GM06990 (cell line): Measurements from ENCODE around the gene DIP2A.

ENCODE experiments used
- DNase-seq: peaks from one replicate; pipeline ENCODE4 v3.0.0-alpha.2; 2011; ENCODE audit not compliant: insufficient read length; ENCODE audit errors: extremely low read depth
- H3K27me3 ChIP-seq: replicated peaks from 2 replicates; pipeline ENCODE4 v1.6.0; 2011; ENCODE audit warnings: low read length; ENCODE audit not compliant: control insufficient read depth, insufficient read depth
- H3K36me3 ChIP-seq: 2 replicates; pipeline ENCODE4 v1.5.1; 2011; ENCODE audit warnings: low read length; ENCODE audit not compliant: control insufficient read depth, insufficient read depth
- H3K4me3 ChIP-seq: replicated peaks from 2 replicates; pipeline ENCODE4 v1.5.1; 2011; ENCODE audit warnings: low read depth, mild to moderate bottlenecking, control low read depth, low read length
- TF ChIP-seq, protein P1 (sequence below): IDR thresholded peaks from 2 replicates; pipeline ENCODE4 v1.5.1; 2011; ENCODE audit warnings: low read length, control low read depth, mild to moderate bottlenecking, inconsistent platforms; ENCODE audit not compliant: insufficient read depth, poor library complexity, severe bottlenecking

DIP2A gene

DNA sequence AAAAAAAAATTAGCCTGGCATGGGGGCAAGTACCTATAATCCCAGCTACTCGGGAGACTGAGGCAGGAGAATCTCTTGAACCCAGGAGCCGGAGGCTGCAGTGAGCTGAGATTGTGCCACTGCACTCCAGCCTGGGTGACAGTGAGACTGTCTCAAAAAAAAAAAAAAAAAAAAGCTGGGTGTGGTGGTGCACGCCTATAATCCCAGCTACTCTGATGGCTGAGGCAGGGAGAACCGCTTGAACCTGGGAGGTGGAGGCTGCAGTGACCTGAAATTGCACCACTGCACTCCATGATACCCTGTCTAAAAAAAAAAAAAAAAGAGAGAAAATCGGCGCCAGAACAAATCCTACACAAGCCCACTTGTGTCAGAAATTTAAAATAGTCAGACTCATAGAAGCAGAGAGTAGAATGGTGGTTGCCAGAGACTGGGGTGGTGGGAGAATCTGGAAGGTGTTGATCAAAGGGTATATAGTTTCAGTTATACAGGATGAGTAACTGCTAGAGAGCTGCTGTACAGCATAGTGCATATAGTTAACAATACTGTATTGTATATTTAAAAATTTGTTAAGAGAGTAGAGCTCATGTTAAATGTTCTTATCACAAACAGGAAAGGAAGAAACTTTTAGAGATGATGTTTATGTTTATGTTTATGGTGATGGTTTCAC lies 9.6 kb downstream of the DIP2A start:
- DNase-seq, result no peak
- Histone ChIP-seq H3K4me3 (no peak overlapping the region), H3K36me3 (0 out of 2 replicates have a peak, but pooled peaks cover 2% of the 10 kb centered on the region), H3K27me3 (no peaks in the 10 kb centered on the region)
- TF ChIP-seq, protein P1, sequence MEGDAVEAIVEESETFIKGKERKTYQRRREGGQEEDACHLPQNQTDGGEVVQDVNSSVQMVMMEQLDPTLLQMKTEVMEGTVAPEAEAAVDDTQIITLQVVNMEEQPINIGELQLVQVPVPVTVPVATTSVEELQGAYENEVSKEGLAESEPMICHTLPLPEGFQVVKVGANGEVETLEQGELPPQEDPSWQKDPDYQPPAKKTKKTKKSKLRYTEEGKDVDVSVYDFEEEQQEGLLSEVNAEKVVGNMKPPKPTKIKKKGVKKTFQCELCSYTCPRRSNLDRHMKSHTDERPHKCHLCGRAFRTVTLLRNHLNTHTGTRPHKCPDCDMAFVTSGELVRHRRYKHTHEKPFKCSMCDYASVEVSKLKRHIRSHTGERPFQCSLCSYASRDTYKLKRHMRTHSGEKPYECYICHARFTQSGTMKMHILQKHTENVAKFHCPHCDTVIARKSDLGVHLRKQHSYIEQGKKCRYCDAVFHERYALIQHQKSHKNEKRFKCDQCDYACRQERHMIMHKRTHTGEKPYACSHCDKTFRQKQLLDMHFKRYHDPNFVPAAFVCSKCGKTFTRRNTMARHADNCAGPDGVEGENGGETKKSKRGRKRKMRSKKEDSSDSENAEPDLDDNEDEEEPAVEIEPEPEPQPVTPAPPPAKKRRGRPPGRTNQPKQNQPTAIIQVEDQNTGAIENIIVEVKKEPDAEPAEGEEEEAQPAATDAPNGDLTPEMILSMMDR, result no peak

DNA sequence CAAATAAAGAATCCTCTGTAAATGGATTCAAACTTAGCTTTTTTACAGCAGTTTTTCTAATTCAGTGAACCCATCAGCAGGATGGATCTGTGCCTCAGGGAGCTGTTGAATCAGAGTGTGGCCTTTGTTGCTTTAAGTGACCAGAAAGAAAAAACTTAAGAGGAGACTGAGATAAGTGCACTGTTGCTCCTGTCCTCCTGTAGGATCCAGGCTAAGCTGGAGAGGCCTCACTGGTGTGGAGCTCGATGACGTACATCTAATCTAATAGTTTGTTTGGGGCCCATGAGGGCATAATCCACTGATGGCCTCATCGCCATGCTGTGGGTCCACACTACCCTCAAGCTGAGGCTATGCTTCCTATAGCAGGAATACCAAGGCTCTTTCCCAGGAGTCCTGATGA lies 10.6 kb downstream of the DIP2A start:
- Histone ChIP-seq H3K27me3 (no peaks in the 10 kb centered on the region), H3K4me3 (no peak overlapping the region), H3K36me3 (0 out of 2 replicates have a peak, but pooled peaks cover 2% of the 10 kb centered on the region)
- DNase-seq, result no peak
- TF ChIP-seq, protein P1, result no peak

DNA sequence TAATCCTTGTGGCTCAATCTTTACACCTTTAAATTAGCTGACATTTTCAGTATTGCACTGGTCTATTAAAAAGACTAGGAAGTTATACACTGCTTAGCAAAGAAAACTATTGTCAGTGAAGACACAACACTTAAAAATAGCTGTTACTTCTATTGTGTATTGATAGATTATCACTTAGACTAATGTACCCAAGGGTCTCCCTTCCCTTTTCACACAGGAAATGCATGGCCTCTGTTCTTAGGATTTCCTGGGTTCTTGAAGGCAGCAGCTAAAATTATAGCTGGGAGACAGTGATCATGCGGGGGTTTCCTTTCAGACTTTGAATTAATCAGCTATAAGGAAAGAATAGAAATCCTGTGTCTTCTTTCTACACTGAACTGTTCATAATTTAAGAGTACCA lies 12.8 kb downstream of the DIP2A start:
- no peaks in the 10 kb centered on the region for H3K27me3 ChIP-seq
- no peak for DNase-seq
- TF ChIP-seq, protein P1, result no peak

DNA sequence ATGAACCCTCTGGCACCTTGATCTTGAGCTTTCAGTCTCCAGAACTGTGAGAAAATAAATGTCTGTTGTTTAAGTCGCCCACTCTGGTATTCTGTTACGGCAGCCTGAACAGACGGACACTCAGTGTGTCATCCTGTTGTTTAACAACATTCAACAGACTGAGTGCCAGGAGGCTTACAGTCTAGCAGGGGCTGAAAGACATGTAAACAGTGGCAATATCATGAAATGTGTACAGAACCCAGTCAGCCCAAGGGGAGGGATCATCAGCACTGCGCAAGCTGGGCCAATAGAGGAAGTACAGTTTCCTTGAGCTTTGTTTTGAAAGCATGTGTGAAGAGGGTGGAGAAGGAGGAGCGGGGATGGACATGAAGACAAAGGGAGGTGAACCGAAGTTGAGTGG lies 13.6 kb downstream of the DIP2A start:
- Histone ChIP-seq H3K27me3 (no peaks in the 10 kb centered on the region), H3K36me3 (peaks cover 2% of the 10 kb centered on the region; the same call in 1 of the 2 replicates), H3K4me3 (no peak overlapping the region)
- DNase-seq, result no peak
- TF ChIP-seq, protein P1, result no peak

More for the DNA sequence above, 12.8 kb downstream of the DIP2A start:
- 0 out of 2 replicates have a peak, but pooled peaks cover 2% of the 10 kb centered on the region for H3K36me3 ChIP-seq
- no peak overlapping the region for H3K4me3 ChIP-seq

DNA sequence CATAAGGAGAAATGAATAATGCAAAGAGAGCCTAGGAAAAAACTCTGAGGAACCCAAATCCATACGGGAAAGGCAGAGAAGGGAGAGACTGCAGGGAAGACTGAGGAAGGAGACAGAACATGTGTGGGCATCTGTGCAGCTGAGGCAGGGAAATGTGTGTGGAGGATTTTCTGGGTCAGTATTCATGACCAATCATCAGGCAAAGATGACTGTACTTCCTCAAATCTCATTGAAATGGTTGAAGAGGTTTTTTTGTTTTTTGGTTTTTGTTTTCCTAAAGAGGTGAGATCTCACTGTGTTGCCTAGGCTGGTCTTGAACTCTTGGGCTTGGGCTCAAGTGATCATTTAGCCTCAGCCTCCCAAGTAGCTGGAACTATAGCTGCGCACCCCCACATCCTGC lies 15.7 kb downstream of the DIP2A start:
- no peaks in the 10 kb centered on the region for H3K27me3 ChIP-seq
- no peak for DNase-seq
- TF ChIP-seq, protein P1, result no peak
- no peak overlapping the region for H3K4me3 ChIP-seq
- H3K36me3 ChIP-seq, result peaks cover 2% of the 10 kb centered on the region; the same call in 1 of the 2 replicates

DNA sequence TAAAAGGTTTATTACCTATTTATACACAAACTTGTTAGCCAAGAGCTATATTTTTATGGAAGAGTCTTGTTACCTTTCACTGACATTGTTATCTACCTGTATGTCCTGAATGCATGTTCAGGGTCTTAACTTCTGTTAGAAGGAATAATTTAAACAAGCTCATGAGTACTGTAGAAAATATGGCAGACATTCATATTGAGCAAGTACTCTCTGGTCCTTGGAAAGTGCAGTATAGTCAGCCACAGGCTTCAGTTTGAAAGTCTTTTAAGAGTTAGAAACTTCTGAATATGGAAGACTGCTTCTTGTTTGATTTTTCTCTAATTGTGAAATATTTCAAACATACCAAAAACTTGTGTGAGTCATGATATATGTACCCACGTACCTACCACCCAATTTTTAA lies 16.6 kb downstream of the DIP2A start:
- Histone ChIP-seq H3K27me3 (no peaks in the 10 kb centered on the region), H3K36me3 (no peaks in the 10 kb centered on the region; the same call in 1 of the 2 replicates), H3K4me3 (no peak overlapping the region)
- DNase-seq, result no peak
- TF ChIP-seq, protein P1, result no peak
